ENCODE results near the gene CCT8L2. TPM values are rescaled to one million over a fixed set of nuclear protein-coding genes. Genes with fewer than 3 reads are reported as not detected.

The CCT8L2 gene
- total RNA-seq, 1 donor from 2014 or later: not detected

Other genes with a start within 250 kb of the CCT8L2 start
- gene XKR3, start 232.6 kb upstream of the CCT8L2 start, total RNA-seq: not detected in 2 replicates